ENCODE results near the gene DPEP2. TPM values are rescaled to one million over a fixed set of nuclear protein-coding genes. Genes with fewer than 3 reads are reported as not detected.

Gene DPEP2
- total and polyA plus RNA-seq, 2 of the 13 experiments (the other 11 are each of a cell fraction or from before 2014, with no cell fraction given), result 0.18 TPM; not detected in 1

DNA sequence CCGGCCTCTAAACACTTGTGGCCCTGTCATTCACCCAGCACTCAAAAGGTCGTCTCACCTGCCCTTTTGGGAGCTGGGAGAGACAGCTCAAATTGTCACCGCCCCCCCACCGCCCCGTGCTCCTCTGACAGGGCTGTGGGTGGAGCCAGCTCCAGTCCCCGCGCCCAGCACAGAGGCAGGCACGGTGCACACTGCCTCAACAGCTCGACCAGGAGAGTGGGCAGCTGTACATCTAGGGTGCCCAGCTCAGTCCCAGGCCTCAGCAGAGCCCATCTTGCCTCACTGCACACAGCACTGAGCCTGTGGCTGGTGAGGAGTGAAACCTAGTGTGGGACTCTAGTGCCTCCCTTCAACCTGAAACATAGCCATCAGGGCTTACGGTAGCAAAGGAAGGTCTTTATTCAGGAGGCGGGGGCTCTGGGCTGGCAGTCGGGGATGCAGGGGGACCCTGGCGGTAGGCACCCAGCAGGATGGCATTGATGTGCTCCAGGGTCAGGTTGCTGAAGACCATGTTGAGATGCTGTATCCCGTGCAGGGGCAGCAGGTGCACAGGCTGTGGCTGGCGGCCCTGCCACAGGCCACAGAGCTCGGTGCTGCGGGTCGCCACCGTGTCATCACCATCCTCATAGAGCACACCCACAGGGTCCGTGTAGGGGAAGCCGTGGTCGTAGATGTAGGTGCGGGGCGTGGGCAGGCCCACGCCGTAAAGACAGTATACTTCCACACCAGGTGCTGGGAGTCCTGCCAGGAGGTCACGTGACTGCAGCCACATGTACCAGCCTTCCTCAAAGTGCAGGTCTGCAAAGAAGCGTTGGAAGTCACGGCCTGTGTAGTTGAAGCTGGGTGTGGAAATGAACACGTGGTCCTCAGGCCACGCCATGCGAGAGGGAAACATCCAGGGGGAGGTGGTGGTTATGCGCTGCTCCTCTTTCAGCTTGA lies 59.5 kb downstream of the DPEP2 start:
- Histone ChIP-seq H2AFZ (ENCODE audit: low read length) (no peak overlapping the region), H3K79me2 (ENCODE audit: insufficient read depth, low read length) (peaks cover 24% of the 10 kb centered on the region), H3K36me3 (replicated peaks in 1 of 2; ENCODE audit: control insufficient read depth in 1 of 2, insufficient read depth in 2 of 2, low read length in 2 of 2) (peaks cover 4 to 12% of the 10 kb centered on the region in 2 experiments; a peak in 4 of 5 replicates), H3K27ac (ENCODE audit: extremely low read length, insufficient read depth, low read length) (no peak overlapping the region), H3K9ac (ENCODE audit: insufficient read depth, low read depth, low read length) (no peak overlapping the region), H3K4me1 (ENCODE audit: insufficient read depth, low read length) (peaks cover 56% of the 10 kb centered on the region), H3K9me3 (ENCODE audit: low read length) (no peaks in the 10 kb centered on the region), H3K27me3 (ENCODE audit: control insufficient read depth in 1 of 2, insufficient read depth in 2 of 2, low read length in 2 of 2) (no peaks in the 10 kb centered on the region; a peak in 1 of 5 replicates), H3K4me2 (ENCODE audit: low read depth, low read length) (no peak overlapping the region), H3K4me3 (replicated peaks in 1 of 3; ENCODE audit: insufficient read depth in 1 of 3, low read depth in 2 of 3, low read length in 3 of 3) (no peak overlapping the region), H4K20me1 (ENCODE audit: insufficient read depth, low read length) (peaks cover 17% of the 10 kb centered on the region; the same call in 1 of the 2 replicates)
- ATAC-seq (no peak), DNase-seq (ENCODE audit: low spot score) (no peak), FAIRE-seq (no peak)
- WGBS (ENCODE audit: low lambda C conversion rate), result 95% methylated on average over 31 of the region's 33 CpGs
- ChIA-PET CTCF (ENCODE audit: low intra/inter-chr PET ratio, low total read pairs) (no interaction called here), POLR2A (interaction anchor here (0.7 to 13.6 kb wide), 2 partner anchors 24 to 130 kb away, joined by 3 to 226 read pairs; partner anchors contain the start of gene SLC12A4)
- in situ Hi-C loops (cut with HindIII; ENCODE audit: extremely low pct_ligation_motif_present, low pct_unique_long_range_greater_than_20kb), result loop anchor here (5.0 to 10.0 kb wide), 2 partner anchors 103 to 275 kb away; partner anchors contain the start of genes ACD, C16orf86, ENKD1 and PARD6A
- BruUV-seq (replicated peaks), result no TSS peak
- intact Hi-C loops (cut with micrococcal nuclease; ENCODE audit: unreplicated experiment), result no loop called here
- TF ChIP-seq TCF7 (IDR thresholded peaks at IDR 0.05; ENCODE audit: low read depth) (no peak), MAZ (IDR thresholded peaks at IDR 0.05; ENCODE audit: borderline replicate concordance, low read depth, low read length) (no peak), MAZ (CRISPR knock-in tag; IDR thresholded peaks at IDR 0.05; ENCODE audit: low read depth) (0 out of 2 replicates have a peak, but pooled peaks have one; percentile 24), ZNF619 (CRISPR knock-in tag; IDR thresholded peaks at IDR 0.05) (peak; percentile 66; the same call in 1 of the 2 replicates), KLF16 (CRISPR knock-in tag; IDR thresholded peaks at IDR 0.05) (no peak), AGO2 (optimal IDR thresholded peaks at IDR 0.05; ENCODE audit: low read depth, low read length) (peak; percentile 97), ZNF326 (CRISPR knock-in tag; IDR thresholded peaks at IDR 0.05; ENCODE audit: borderline replicate concordance) (peak; percentile 72; the same call in 1 of the 2 replicates), POLR2A (IDR thresholded peaks at IDR 0.05; ENCODE audit: insufficient read depth in 1 of 2, low read depth in 2 of 2, low read length in 2 of 2) (no peak), THAP11 (CRISPR knock-in tag; IDR thresholded peaks at IDR 0.05) (no peak), JUNB (CRISPR knock-in tag; IDR thresholded peaks at IDR 0.05; ENCODE audit: borderline replicate concordance) (0 out of 2 replicates have a peak, but pooled peaks have one; percentile 14), ELF3 (CRISPR knock-in tag; IDR thresholded peaks at IDR 0.05) (no peak), HNRNPH1 (optimal IDR thresholded peaks at IDR 0.05; ENCODE audit: low read depth, low read length) (no peak), ZNF230 (CRISPR knock-in tag; IDR thresholded peaks at IDR 0.05) (no peak; the same call in none of the 2 replicates), ZNF3 (CRISPR knock-in tag; IDR thresholded peaks at IDR 0.05) (no peak), HNRNPLL (IDR thresholded peaks at IDR 0.05; ENCODE audit: low read depth, low read length, poor library complexity, severe bottlenecking) (no peak)
- TF ChIP-seq, protein P1, sequence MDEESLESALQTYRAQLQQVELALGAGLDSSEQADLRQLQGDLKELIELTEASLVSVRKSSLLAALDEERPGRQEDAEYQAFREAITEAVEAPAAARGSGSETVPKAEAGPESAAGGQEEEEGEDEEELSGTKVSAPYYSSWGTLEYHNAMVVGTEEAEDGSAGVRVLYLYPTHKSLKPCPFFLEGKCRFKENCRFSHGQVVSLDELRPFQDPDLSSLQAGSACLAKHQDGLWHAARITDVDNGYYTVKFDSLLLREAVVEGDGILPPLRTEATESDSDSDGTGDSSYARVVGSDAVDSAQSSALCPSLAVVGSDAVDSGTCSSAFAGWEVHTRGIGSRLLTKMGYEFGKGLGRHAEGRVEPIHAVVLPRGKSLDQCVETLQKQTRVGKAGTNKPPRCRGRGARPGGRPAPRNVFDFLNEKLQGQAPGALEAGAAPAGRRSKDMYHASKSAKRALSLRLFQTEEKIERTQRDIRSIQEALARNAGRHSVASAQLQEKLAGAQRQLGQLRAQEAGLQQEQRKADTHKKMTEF (CRISPR knock-in tag; IDR thresholded peaks at IDR 0.05), result 0 out of 2 replicates have a peak, but pooled peaks have one; percentile 7

Measured in HepG2 (cell line).